Measurements from ENCODE around the gene NFKBIA. TPM values are rescaled to one million over a fixed set of nuclear protein-coding genes. Genes with fewer than 3 reads are reported as not detected.
"Not testable (repeated sequence)": the region's sequence is repeated elsewhere in the genome, so short reads cannot be mapped to it uniquely, and the experiment has no call there.

Gene NFKBIA
- total RNA-seq: 88.2 TPM

DNA sequence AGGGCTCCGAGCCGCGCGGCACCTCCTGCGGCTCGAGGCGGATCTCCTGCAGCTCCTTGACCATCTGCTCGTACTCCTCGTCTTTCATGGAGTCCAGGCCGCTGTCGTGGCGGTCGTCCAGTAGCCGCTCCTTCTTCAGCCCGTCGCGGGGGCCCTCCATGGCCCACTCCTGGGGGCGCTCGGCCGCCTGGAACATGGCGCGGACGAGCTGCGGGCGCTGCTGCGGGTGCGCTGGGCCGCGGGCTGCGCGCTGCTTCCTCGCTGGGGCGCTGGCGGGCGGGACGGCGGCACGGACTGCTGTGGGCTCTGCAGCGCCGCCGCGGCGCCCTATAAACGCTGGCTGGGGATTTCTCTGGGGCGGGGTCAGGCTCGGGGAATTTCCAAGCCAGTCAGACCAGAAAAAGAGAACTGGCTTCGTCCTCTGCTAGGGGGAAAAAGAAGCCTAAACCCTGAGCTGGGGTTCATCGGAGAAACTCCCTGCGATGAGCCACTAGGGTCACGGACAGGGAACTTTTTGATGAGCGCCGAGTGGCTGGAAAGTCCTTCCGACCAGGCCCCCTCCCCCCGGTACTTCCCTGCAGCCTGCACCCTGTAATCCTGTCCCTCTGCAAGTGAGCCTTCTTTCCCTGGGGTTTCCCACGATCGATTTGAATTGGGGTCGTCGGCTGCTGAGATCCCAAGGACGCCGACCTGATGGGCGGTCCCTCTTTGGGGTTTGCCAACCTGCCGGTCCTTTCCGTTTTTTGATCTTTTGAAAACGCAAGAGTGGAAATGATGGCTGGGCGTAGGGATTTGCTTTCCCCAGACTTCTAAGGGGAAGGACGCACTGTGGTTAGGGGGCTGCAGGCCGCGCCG is at the start of gene NFKBIA:
NFKBIA (minus strand) TSS at position 301 of the 855 bp plus-strand sequence; CDS start at position 196, 105 bp downstream.
- Histone ChIP-seq H3K27ac (ENCODE audit: low read depth, low read length) (peak within 1 kb of the TSS; percentile 97), H3K4me3 (ENCODE audit: low read length in 3 of 3) (peak within 1 kb of the TSS; percentile 96 to 97 (median 97)), H3K27me3 (ENCODE audit: control insufficient read depth in 3 of 3, insufficient read depth in 3 of 3, low read length in 3 of 3) (no peaks in the 10 kb centered on the region), H3K4me1 (ENCODE audit: control insufficient read depth in 3 of 3, insufficient read depth in 3 of 3, low read length in 3 of 3) (peaks cover 51 to 63% (median 51%) of the 10 kb centered on the region in 3 donors), H3K9me3 (ENCODE audit: control insufficient read depth in 3 of 3, low read length in 3 of 3) (no peaks in the 10 kb centered on the region), H3K9ac (ENCODE audit: low read depth in 1 of 3, low read length in 3 of 3) (peak within 1 kb of the TSS; percentile 96 to 98 (median 97)), H3K36me3 (ENCODE audit: control insufficient read depth in 3 of 3, insufficient read depth in 3 of 3, low read length in 3 of 3) (peaks cover 33 to 36% (median 36%) of the 10 kb centered on the region in 3 donors)

DNA sequence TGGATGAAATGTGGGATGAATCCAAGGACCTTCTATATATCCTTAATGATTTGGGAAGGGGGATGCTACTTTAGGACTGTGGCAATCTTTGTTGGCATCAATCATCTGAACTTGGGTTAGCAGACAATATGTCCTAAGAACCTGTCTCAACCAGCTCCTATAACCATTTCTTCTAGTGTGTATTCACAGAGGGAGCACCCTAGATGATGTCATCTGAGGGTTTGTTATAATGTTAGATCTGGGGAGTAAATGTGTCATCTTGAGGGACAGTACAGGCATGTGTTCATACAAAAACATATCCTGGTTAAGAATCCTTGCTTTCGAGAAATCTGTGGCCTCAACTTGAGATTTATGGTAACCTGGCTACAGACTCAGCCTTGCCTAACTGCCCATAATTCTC is 41.9 kb upstream of the NFKBIA start:
- Histone ChIP-seq H3K9ac (ENCODE audit: low read depth in 1 of 3, low read length in 3 of 3) (no peak overlapping the region), H3K36me3 (ENCODE audit: control insufficient read depth in 3 of 3, insufficient read depth in 3 of 3, low read length in 3 of 3) (no peaks in the 10 kb centered on the region), H3K27ac (ENCODE audit: low read depth, low read length) (no peak overlapping the region), H3K4me3 (ENCODE audit: low read length in 3 of 3) (no peak overlapping the region), H3K9me3 (ENCODE audit: control insufficient read depth in 3 of 3, low read length in 3 of 3) (no peaks in the 10 kb centered on the region), H3K4me1 (ENCODE audit: control insufficient read depth in 3 of 3, insufficient read depth in 3 of 3, low read length in 3 of 3) (no peaks in the 10 kb centered on the region), H3K27me3 (ENCODE audit: control insufficient read depth in 3 of 3, insufficient read depth in 3 of 3, low read length in 3 of 3) (no peaks in the 10 kb centered on the region)

- Histone ChIP-seq H3K27me3 (ENCODE audit: control insufficient read depth in 3 of 3, insufficient read depth in 3 of 3, low read length in 3 of 3) (no peaks in the 10 kb centered on the region), H3K9ac (ENCODE audit: low read depth in 1 of 3, low read length in 3 of 3) (no peak overlapping the region), H3K4me1 (ENCODE audit: control insufficient read depth in 3 of 3, insufficient read depth in 3 of 3, low read length in 3 of 3) (no peaks in the 10 kb centered on the region)
These were observed 39.6 kb upstream of the NFKBIA start for GRCh38 chr14:35444104-35444503.

DNA sequence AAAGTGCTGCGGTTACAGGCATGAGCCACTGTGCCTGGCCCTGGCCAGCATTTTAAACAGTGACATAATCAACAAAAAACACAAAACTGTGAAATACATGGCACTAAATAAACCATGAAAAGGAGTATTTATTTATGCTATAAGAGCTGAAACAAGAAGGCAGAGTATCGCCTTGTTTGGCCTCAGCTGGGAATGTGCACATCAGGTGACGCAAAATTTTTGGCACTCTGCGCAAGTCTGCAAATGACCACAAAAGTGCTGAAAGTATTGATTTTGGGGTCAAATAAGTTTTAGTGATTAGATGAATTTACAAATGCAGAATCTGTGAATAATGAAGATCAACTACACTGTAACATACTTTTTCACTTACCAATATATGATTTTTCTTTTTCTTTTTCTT is 36.6 kb upstream of the NFKBIA start:
- Histone ChIP-seq H3K9me3 (ENCODE audit: control insufficient read depth in 3 of 3, low read length in 3 of 3) (no peaks in the 10 kb centered on the region), H3K36me3 (ENCODE audit: control insufficient read depth in 3 of 3, insufficient read depth in 3 of 3, low read length in 3 of 3) (no peaks in the 10 kb centered on the region), H3K4me1 (ENCODE audit: control insufficient read depth in 3 of 3, insufficient read depth in 3 of 3, low read length in 3 of 3) (no peaks in the 10 kb centered on the region), H3K27me3 (ENCODE audit: control insufficient read depth in 3 of 3, insufficient read depth in 3 of 3, low read length in 3 of 3) (no peaks in the 10 kb centered on the region), H3K27ac (ENCODE audit: low read depth, low read length) (no peak overlapping the region), H3K9ac (ENCODE audit: low read depth in 1 of 3, low read length in 3 of 3) (no peak overlapping the region), H3K4me3 (ENCODE audit: low read length in 3 of 3) (no peak overlapping the region)

More at GRCh38 chr14:35444104-35444503, 39.6 kb upstream of the NFKBIA start:
- Histone ChIP-seq H3K36me3 (ENCODE audit: control insufficient read depth in 3 of 3, insufficient read depth in 3 of 3, low read length in 3 of 3) (no peaks in the 10 kb centered on the region), H3K27ac (ENCODE audit: low read depth, low read length) (no peak overlapping the region), H3K4me3 (ENCODE audit: low read length in 3 of 3) (no peak overlapping the region), H3K9me3 (ENCODE audit: control insufficient read depth in 3 of 3, low read length in 3 of 3) (no peaks in the 10 kb centered on the region)

DNA sequence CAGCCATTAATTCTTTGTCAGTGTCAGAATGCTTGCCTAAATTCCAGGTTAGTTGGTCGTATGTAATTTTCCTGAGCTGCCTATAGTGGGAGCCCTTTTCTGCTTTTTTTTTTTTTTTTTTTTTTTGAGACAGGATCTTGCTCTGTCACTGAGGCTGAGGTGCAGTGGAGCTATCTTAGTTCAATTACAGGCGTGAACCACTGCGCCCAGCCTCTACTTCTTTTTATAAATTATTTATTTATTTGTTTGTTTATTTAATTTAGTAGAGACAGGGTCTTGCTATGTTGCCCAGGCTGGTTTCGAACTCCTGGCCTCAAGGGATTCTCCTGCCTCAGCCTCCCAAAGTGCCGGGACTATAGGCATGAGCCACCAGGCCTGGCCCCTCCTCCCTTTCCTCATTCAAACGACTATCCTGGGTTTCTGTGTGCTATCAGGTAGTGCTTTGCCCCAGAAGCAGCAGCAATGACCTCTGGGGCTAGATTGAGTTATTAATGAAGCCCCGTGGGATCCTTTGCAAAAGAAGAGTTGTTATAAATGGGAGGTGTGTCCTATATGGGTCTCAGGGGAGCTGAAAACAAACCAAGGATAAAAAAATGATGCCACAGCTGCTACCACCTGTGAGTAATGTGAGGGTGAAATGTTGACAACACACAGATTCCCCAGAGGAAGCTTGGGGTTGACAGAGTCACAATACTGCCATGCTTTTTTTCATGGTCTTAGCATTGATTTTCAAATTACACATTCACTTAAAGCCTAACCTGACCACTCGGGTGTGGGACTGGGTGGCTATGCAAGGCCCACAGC is 34.6 kb upstream of the NFKBIA start:
- H3K27me3 ChIP-seq (ENCODE audit: control insufficient read depth in 3 of 3, insufficient read depth in 3 of 3, low read length in 3 of 3): no peaks in the 10 kb centered on the region
- H3K27ac ChIP-seq (ENCODE audit: low read depth, low read length): no peak overlapping the region
- H3K4me3 ChIP-seq (ENCODE audit: low read length in 3 of 3): no peak overlapping the region
- H3K36me3 ChIP-seq (ENCODE audit: control insufficient read depth in 3 of 3, insufficient read depth in 3 of 3, low read length in 3 of 3): no peaks in the 10 kb centered on the region
- no peaks in the 10 kb centered on the region for H3K4me1 ChIP-seq (ENCODE audit: control insufficient read depth in 3 of 3, insufficient read depth in 3 of 3, low read length in 3 of 3)
- H3K9me3 ChIP-seq (ENCODE audit: control insufficient read depth in 3 of 3, low read length in 3 of 3): no peaks in the 10 kb centered on the region
- H3K9ac ChIP-seq (ENCODE audit: low read depth in 1 of 3, low read length in 3 of 3): no peak overlapping the region

GRCh38 chr14:35438492-35438891 is 33.9 kb upstream of the NFKBIA start:
- not testable (repeated sequence) for H3K27ac ChIP-seq (ENCODE audit: low read depth, low read length); H3K36me3 ChIP-seq (ENCODE audit: control insufficient read depth in 3 of 3, insufficient read depth in 3 of 3, low read length in 3 of 3); H3K9ac ChIP-seq (ENCODE audit: low read depth in 1 of 3, low read length in 3 of 3); H3K27me3 ChIP-seq (ENCODE audit: control insufficient read depth in 3 of 3, insufficient read depth in 3 of 3, low read length in 3 of 3); H3K4me1 ChIP-seq (ENCODE audit: control insufficient read depth in 3 of 3, insufficient read depth in 3 of 3, low read length in 3 of 3); H3K4me3 ChIP-seq (ENCODE audit: low read length in 3 of 3); H3K9me3 ChIP-seq (ENCODE audit: control insufficient read depth in 3 of 3, low read length in 3 of 3)

DNA sequence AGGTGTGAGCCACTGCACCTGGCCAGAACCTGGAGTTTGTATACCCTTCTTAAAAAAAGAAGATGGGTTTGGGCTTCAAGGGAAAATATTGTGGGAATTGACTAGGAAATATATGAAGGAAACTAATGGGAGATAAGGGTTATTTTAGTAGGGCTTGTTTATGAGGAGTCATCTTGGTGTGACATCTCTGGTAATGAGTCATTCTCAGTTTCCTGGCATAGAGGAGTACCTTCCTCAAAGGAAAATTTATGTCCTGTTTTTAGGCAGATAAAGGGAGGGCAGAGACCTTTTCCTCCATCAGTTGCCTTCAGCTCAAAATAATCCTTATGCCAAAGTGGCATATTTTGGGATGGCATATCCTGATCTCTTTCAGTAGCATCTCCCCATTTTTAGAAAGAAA is 30.6 kb upstream of the NFKBIA start:
- H3K4me3 ChIP-seq (ENCODE audit: low read length in 3 of 3): no peak overlapping the region
- H3K27ac ChIP-seq (ENCODE audit: low read depth, low read length): no peak overlapping the region
- no peaks in the 10 kb centered on the region for H3K9me3 ChIP-seq (ENCODE audit: control insufficient read depth in 3 of 3, low read length in 3 of 3)
- no peak overlapping the region for H3K9ac ChIP-seq (ENCODE audit: low read depth in 1 of 3, low read length in 3 of 3)
- H3K36me3 ChIP-seq (ENCODE audit: control insufficient read depth in 3 of 3, insufficient read depth in 3 of 3, low read length in 3 of 3): no peaks in the 10 kb centered on the region
- no peaks in the 10 kb centered on the region for H3K4me1 ChIP-seq (ENCODE audit: control insufficient read depth in 3 of 3, insufficient read depth in 3 of 3, low read length in 3 of 3)
- H3K27me3 ChIP-seq (ENCODE audit: control insufficient read depth in 3 of 3, insufficient read depth in 3 of 3, low read length in 3 of 3): no peaks in the 10 kb centered on the region

DNA sequence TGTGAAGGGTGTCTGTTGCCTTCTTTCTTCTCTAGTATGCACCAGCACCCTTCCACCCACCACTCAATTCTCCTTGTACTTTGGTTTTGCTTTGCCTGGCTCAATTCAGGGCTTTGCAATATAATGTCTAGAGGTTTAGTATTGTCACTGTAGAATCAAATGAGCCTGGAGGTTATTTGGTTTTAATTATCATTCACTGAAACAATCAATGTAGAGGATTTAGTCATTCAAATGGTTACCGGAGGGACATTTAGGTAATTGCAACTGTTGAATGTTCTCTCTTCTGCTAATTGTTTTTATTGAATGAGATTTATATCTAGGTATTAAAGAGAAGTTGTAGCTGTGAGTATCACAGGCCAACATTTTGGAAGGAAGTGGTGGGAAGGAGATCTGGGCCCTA is 29.3 kb upstream of the NFKBIA start:
- Histone ChIP-seq H3K4me1 (ENCODE audit: control insufficient read depth in 3 of 3, insufficient read depth in 3 of 3, low read length in 3 of 3) (no peaks in the 10 kb centered on the region), H3K4me3 (ENCODE audit: low read length in 3 of 3) (no peak overlapping the region), H3K9ac (ENCODE audit: low read depth in 1 of 3, low read length in 3 of 3) (no peak overlapping the region), H3K27ac (ENCODE audit: low read depth, low read length) (no peak overlapping the region), H3K36me3 (ENCODE audit: control insufficient read depth in 3 of 3, insufficient read depth in 3 of 3, low read length in 3 of 3) (no peaks in the 10 kb centered on the region), H3K27me3 (ENCODE audit: control insufficient read depth in 3 of 3, insufficient read depth in 3 of 3, low read length in 3 of 3) (no peaks in the 10 kb centered on the region), H3K9me3 (ENCODE audit: control insufficient read depth in 3 of 3, low read length in 3 of 3) (no peaks in the 10 kb centered on the region)

DNA sequence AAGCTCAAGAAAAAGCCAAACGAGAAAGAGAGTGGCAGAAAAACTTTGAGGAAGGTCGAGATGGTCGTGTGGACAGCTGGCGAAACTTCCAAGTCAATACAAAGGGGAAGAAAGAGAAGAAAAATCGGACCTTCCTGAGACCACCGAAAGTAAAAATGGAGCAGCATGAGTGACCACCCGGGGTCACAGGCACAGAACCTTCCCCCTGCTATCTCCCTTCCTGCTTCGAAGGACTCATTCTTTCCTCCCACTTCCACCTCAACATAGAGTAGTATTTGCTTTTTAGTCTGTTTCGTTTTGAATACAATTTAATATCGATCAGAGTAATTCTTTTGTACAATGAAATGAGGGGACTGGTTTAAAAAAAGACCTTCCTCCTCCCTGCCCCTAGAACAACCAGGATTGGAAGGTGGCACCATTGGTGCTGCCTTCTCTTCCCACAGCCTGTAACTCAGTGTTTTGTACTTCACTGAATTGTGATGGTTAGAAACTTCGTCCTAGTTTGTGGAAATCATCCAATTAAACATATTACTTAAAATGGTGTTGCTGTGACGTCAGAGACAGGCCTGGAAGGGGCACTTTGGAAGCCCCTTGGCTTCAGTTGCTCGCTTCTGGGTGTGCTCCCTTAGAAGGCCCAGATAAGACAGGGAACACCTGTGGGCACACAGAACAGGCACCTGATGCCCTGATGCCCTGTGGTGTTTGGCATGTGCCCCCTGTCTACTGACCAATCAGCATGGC is 26.1 kb upstream of the NFKBIA start:
- no peak overlapping the region for H3K4me3 ChIP-seq (ENCODE audit: low read length in 3 of 3)
- H3K9ac ChIP-seq (ENCODE audit: low read depth in 1 of 3, low read length in 3 of 3): no peak overlapping the region
- H3K9me3 ChIP-seq (ENCODE audit: control insufficient read depth in 3 of 3, low read length in 3 of 3): no peaks in the 10 kb centered on the region
- H3K27me3 ChIP-seq (ENCODE audit: control insufficient read depth in 3 of 3, insufficient read depth in 3 of 3, low read length in 3 of 3): no peaks in the 10 kb centered on the region
- no peaks in the 10 kb centered on the region for H3K36me3 ChIP-seq (ENCODE audit: control insufficient read depth in 3 of 3, insufficient read depth in 3 of 3, low read length in 3 of 3)
- H3K27ac ChIP-seq (ENCODE audit: low read depth, low read length): no peak overlapping the region
- no peaks in the 10 kb centered on the region for H3K4me1 ChIP-seq (ENCODE audit: control insufficient read depth in 3 of 3, insufficient read depth in 3 of 3, low read length in 3 of 3)
